H9 (cell line): ENCODE results near the gene RASL12. TPM values are rescaled to one million over a fixed set of nuclear protein-coding genes. Genes with fewer than 3 reads are reported as not detected.

ENCODE experiments used
- DNase-seq: peaks from one replicate; pipeline ENCODE4 v3.0.0-alpha.2; 2017
- H2AFZ ChIP-seq: one replicate; pipeline ENCODE4 v1.6.1; 2013; ENCODE audit warnings: mild to moderate bottlenecking, low read length, control low read depth, moderate library complexity
- H2AK5ac ChIP-seq: 2 replicates; pipeline ENCODE4 v1.6.1; 2013; ENCODE audit warnings: low read length, control low read depth, mixed read lengths; ENCODE audit not compliant: insufficient read length
- H2BK120ac ChIP-seq: one replicate; pipeline ENCODE4 v1.6.1; 2013; ENCODE audit warnings: low read depth, mild to moderate bottlenecking, low read length, control low read depth, inconsistent platforms; ENCODE audit not compliant: poor library complexity, severe bottlenecking
- H2BK12ac ChIP-seq: 2 replicates; pipeline ENCODE4 v1.6.1; 2013; ENCODE audit warnings: low read length, control low read depth, mixed read lengths, low read depth; ENCODE audit not compliant: insufficient read length
- H2BK15ac ChIP-seq: 2 replicates; pipeline ENCODE4 v1.6.1; 2013; ENCODE audit warnings: low read depth, low read length, control low read depth
- H2BK20ac ChIP-seq: one replicate; pipeline ENCODE4 v1.6.1; 2013; ENCODE audit warnings: low read depth, mild to moderate bottlenecking, low read length, control low read depth, inconsistent platforms; ENCODE audit not compliant: poor library complexity, severe bottlenecking
- H2BK5ac ChIP-seq: 2 replicates; pipeline ENCODE4 v1.6.1; 2013; ENCODE audit warnings: low read length, control low read depth, mixed read lengths; ENCODE audit not compliant: insufficient read length
- H3K14ac ChIP-seq: 2 replicates; pipeline ENCODE4 v1.6.1; 2013; ENCODE audit warnings: low read length, control low read depth; ENCODE audit not compliant: insufficient read depth
- H3K18ac ChIP-seq: 2 replicates; pipeline ENCODE4 v1.6.1; 2013; ENCODE audit warnings: low read depth, mild to moderate bottlenecking, mixed read lengths, low read length, control low read depth; ENCODE audit not compliant: insufficient read length
- H3K23ac ChIP-seq: 2 replicates; pipeline ENCODE4 v1.6.1; 2013; ENCODE audit warnings: low read length, control low read depth, mixed read lengths, low read depth; ENCODE audit not compliant: insufficient read length
- H3K23me2 ChIP-seq: 2 replicates; pipeline ENCODE4 v1.6.1; 2013; ENCODE audit warnings: low read depth, mild to moderate bottlenecking, mixed read lengths, low read length, control low read depth; ENCODE audit not compliant: insufficient read length, poor library complexity, severe bottlenecking
- H3K27ac ChIP-seq: 2 replicates; pipeline ENCODE4 v1.5.1; 2013; ENCODE audit warnings: low read length, control low read depth, mixed read lengths, low read depth; ENCODE audit not compliant: insufficient read length
- H3K27me3 ChIP-seq: 2 replicates; pipeline ENCODE4 v1.6.1; 2013; ENCODE audit warnings: low read length, control low read depth, inconsistent platforms; ENCODE audit not compliant: insufficient read depth
- H3K4ac ChIP-seq: 2 replicates; pipeline ENCODE4 v1.6.1; 2013; ENCODE audit warnings: low read depth, mild to moderate bottlenecking, control low read depth, inconsistent platforms, low read length, moderate library complexity
- H3K4me1 ChIP-seq: 2 replicates; pipeline ENCODE4 v1.6.1; 2013; ENCODE audit warnings: low read length, control low read depth, inconsistent platforms; ENCODE audit not compliant: insufficient read depth
- H3K4me2 ChIP-seq: 2 replicates; pipeline ENCODE4 v1.6.1; 2013; ENCODE audit warnings: low read length, control low read depth, mixed read lengths; ENCODE audit not compliant: insufficient read length, insufficient read depth
- H3K56ac ChIP-seq: 2 replicates; pipeline ENCODE4 v1.6.1; 2013; ENCODE audit warnings: low read depth, mild to moderate bottlenecking, mixed read lengths, low read length, control low read depth; ENCODE audit not compliant: insufficient read length
- H3K79me1 ChIP-seq: 2 replicates; pipeline ENCODE4 v1.6.1; 2013; ENCODE audit warnings: low read depth, mild to moderate bottlenecking, moderate library complexity, low read length, control low read depth, inconsistent platforms; ENCODE audit not compliant: insufficient read depth, poor library complexity, severe bottlenecking
- H3K79me2 ChIP-seq: 2 replicates; pipeline ENCODE4 v1.6.1; 2013; ENCODE audit warnings: low read length, control low read depth, inconsistent platforms; ENCODE audit not compliant: insufficient read depth
- H3K9ac ChIP-seq: 2 replicates; pipeline ENCODE4 v1.6.1; 2013; ENCODE audit warnings: low read length, control low read depth, mixed read lengths; ENCODE audit not compliant: insufficient read length; ENCODE audit errors: extremely low read depth
- H3K9me3 ChIP-seq: one replicate; pipeline ENCODE4 v1.6.1; 2013; ENCODE audit warnings: low read depth, low read length, inconsistent platforms; ENCODE audit not compliant: control insufficient read depth
- H3T11ph ChIP-seq: one replicate; pipeline ENCODE4 v1.6.1; 2013; ENCODE audit warnings: mild to moderate bottlenecking, low read length, control low read depth, inconsistent platforms
- H4K20me1 ChIP-seq: one replicate; pipeline ENCODE4 v1.6.1; 2013; ENCODE audit not compliant: control insufficient read depth, insufficient read length, insufficient read depth
- H4K5ac ChIP-seq: 2 replicates; pipeline ENCODE4 v1.6.1; 2013; ENCODE audit warnings: low read depth, mild to moderate bottlenecking, mixed read lengths, low read length, control low read depth; ENCODE audit not compliant: insufficient read length
- H4K8ac ChIP-seq: replicated peaks from 2 replicates; pipeline ENCODE4 v1.6.1; 2013; ENCODE audit warnings: low read length, control low read depth, mixed read lengths, low read depth; ENCODE audit not compliant: insufficient read length
- H4K91ac ChIP-seq: 2 replicates; pipeline ENCODE4 v1.6.1; 2013; ENCODE audit warnings: low read depth, mild to moderate bottlenecking, moderate library complexity, mixed read lengths, low read length, control low read depth; ENCODE audit not compliant: insufficient read length
- H3K27ac Mint-ChIP-seq, 3 experiments: 2 replicates in 2 of 3; 3 replicates in 1 of 3; pipeline ENCODE4 v1.8.0; 2020 to 2021; ENCODE audit warnings: mixed read lengths in 3 of 3, mild to moderate bottlenecking in 1 of 3, moderate library complexity in 1 of 3
- H3K27me3 Mint-ChIP-seq: 2 replicates; pipeline ENCODE4 v1.8.0; 2021; ENCODE audit warnings: low read depth, mild to moderate bottlenecking, moderate library complexity, mixed read lengths
- H3K36me3 Mint-ChIP-seq, 3 experiments: 2 replicates in 2 of 3; 3 replicates in 1 of 3; pipeline ENCODE4 v1.8.0; 2020 to 2021; ENCODE audit warnings: low read depth in 3 of 3, mixed read lengths in 3 of 3; ENCODE audit not compliant: insufficient read depth in 1 of 3
- H3K4me1 Mint-ChIP-seq, 2 experiments: 2 replicates each; pipeline ENCODE4 v1.8.0; 2020; ENCODE audit warnings: mixed read lengths in 2 of 2
- H3K4me3 Mint-ChIP-seq, 2 experiments: 2 replicates in 1 of 2; 3 replicates in 1 of 2; pipeline ENCODE4 v1.8.0; 2020 to 2021; ENCODE audit warnings: mild to moderate bottlenecking in 2 of 2, mixed read lengths in 2 of 2, moderate library complexity in 1 of 2
- H3K9me3 Mint-ChIP-seq, 2 experiments: 2 replicates in 1 of 2; 3 replicates in 1 of 2; pipeline ENCODE4 v1.8.0; 2020; ENCODE audit warnings: mild to moderate bottlenecking in 2 of 2, mixed read lengths in 2 of 2, moderate library complexity in 1 of 2
- WGBS: extraction: QIAGEN DNeasy Blood & Tissue Kit; methylation state at CpG from one replicate; pipeline ENCODE4 v1.1.7; 2013; ENCODE audit warnings: missing lambda C conversion rate, low lambda C conversion rate, mixed read lengths; ENCODE audit not compliant: insufficient read length; ENCODE audit errors: extremely low coverage; 5-methylcytosine and 5-hydroxymethylcytosine counted together
- total RNA-seq: library from RNA; stranded (reverse); gene quantifications from 2 replicates; pipeline ENCODE4 v1.2.1, GENCODE V29; 2021
- TF ChIP-seq, protein P1 (sequence below): fragments of 200-600 bp; sonication (generic); conservative IDR thresholded peaks from 3 replicates; pipeline ENCODE4 v1.8.0; 2021; ENCODE audit warnings: antibody characterized with exemption, mild to moderate bottlenecking

The RASL12 gene
- total RNA-seq, 1 experiment from 2014 or later: 7.5 TPM

DNA sequence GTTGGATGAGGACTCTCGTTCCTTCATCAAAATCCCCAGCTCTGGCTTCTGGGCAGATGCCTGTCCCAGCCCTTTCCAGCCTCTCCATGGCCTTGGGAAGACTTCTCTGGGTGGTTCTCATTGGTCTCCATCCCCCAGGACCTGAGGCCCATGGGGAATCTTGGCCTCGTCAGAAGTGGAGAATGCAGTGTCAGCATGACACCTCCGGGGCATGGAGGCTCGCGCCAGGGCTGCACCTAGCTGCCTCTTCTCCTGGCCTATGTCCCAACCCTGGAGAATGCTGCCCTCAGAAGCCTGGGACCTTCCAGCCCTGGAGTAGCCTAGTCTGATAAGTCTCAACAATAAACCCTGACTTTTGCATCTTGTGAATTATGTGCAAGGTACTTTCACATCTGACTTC, 11.8 kb upstream of the RASL12 start:
- H2BK20ac ChIP-seq: no peak overlapping the region
- H3K9ac ChIP-seq: no peak overlapping the region
- no peak overlapping the region for H2BK5ac ChIP-seq
- Mint-ChIP-seq H3K4me3 (no peak overlapping the region), H3K36me3 (peaks cover 0 to 1% (median 0%) of the 10 kb centered on the region in 3 experiments; a peak in 1 of 7 replicates), H3K27me3 (peaks cover 37% of the 10 kb centered on the region), H3K9me3 (no peaks in the 10 kb centered on the region; a peak in 2 of 5 replicates), H3K4me1 (peaks cover 35 to 36% of the 10 kb centered on the region in 2 experiments), H3K27ac (no peak overlapping the region)
- no peaks in the 10 kb centered on the region for H3K23me2 ChIP-seq
- no peak overlapping the region for H3K4ac ChIP-seq
- H4K20me1 ChIP-seq: no peaks in the 10 kb centered on the region
- H3K79me1 ChIP-seq: no peaks in the 10 kb centered on the region
- H2AFZ ChIP-seq: no peak overlapping the region
- WGBS: no CpG with 5 or more reads among the region's 5 CpGs
- peaks cover 14% of the 10 kb centered on the region; the same call in 1 of the 2 replicates for H3K4me1 ChIP-seq
- H3K23ac ChIP-seq: no peak overlapping the region
- H4K5ac ChIP-seq: no peak overlapping the region
- no peak overlapping the region for H2BK120ac ChIP-seq
- no peak overlapping the region for H3K56ac ChIP-seq
- no peak overlapping the region for H3K18ac ChIP-seq
- no peaks in the 10 kb centered on the region for H3K79me2 ChIP-seq
- no peak overlapping the region for H3K4me2 ChIP-seq
- no peak overlapping the region for H2BK12ac ChIP-seq
- H2AK5ac ChIP-seq: no peak overlapping the region
- no peak overlapping the region for H4K91ac ChIP-seq
- H3K9me3 ChIP-seq: no peaks in the 10 kb centered on the region
- no peak for DNase-seq
- TF ChIP-seq, protein P1, sequence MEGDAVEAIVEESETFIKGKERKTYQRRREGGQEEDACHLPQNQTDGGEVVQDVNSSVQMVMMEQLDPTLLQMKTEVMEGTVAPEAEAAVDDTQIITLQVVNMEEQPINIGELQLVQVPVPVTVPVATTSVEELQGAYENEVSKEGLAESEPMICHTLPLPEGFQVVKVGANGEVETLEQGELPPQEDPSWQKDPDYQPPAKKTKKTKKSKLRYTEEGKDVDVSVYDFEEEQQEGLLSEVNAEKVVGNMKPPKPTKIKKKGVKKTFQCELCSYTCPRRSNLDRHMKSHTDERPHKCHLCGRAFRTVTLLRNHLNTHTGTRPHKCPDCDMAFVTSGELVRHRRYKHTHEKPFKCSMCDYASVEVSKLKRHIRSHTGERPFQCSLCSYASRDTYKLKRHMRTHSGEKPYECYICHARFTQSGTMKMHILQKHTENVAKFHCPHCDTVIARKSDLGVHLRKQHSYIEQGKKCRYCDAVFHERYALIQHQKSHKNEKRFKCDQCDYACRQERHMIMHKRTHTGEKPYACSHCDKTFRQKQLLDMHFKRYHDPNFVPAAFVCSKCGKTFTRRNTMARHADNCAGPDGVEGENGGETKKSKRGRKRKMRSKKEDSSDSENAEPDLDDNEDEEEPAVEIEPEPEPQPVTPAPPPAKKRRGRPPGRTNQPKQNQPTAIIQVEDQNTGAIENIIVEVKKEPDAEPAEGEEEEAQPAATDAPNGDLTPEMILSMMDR: no peak
- H3K27me3 ChIP-seq: no peaks in the 10 kb centered on the region
- H3T11ph ChIP-seq: no peak overlapping the region
- H3K14ac ChIP-seq: no peak overlapping the region
- H2BK15ac ChIP-seq: no peak overlapping the region
- H3K27ac ChIP-seq: no peak overlapping the region
- no peak overlapping the region for H4K8ac ChIP-seq
